OCI-LY7 (cell line): ENCODE results near the gene EFCAB10.

Source experiments
- EZH2phosphoT487 ChIP-seq: fragments of 200-600 bp; sonication (generic); IDR thresholded peaks from 2 replicates; pipeline ENCODE4 v1.6.1; 2018; ENCODE audit warnings: low read depth, borderline replicate concordance, mild to moderate bottlenecking, mixed run types, antibody characterized with exemption, low read length, moderate library complexity, mixed read lengths
- TF ChIP-seq, protein P1 (sequence below): fragments of 200-600 bp; sonication (generic); conservative IDR thresholded peaks from 2 replicates; pipeline ENCODE4 v1.5.1; 2014; ENCODE audit warnings: mild to moderate bottlenecking, antibody characterized with exemption, low read length, moderate library complexity, mixed read lengths

DNA sequence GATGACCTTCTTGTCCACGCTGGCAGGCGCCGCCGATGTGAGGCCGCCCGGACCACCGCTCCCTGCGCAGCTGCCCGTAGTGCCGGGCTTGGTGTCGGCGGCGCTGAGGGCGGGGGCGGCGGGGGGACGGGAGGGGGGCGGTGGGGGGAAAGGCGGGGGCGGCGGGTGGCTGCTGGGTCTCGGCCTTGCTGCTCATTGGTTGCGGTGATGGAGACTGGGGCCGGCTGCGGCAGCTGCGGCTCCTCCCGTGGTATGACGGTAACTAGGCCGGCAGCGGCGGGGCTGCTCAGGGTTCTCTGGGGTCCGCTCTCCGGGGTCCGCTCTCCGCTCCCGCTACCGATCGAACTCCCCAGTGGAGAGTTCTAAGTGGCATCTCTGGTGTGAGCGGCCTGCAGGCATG lies 1.8 kb upstream of the EFCAB10 start:
- TF ChIP-seq, protein P1, sequence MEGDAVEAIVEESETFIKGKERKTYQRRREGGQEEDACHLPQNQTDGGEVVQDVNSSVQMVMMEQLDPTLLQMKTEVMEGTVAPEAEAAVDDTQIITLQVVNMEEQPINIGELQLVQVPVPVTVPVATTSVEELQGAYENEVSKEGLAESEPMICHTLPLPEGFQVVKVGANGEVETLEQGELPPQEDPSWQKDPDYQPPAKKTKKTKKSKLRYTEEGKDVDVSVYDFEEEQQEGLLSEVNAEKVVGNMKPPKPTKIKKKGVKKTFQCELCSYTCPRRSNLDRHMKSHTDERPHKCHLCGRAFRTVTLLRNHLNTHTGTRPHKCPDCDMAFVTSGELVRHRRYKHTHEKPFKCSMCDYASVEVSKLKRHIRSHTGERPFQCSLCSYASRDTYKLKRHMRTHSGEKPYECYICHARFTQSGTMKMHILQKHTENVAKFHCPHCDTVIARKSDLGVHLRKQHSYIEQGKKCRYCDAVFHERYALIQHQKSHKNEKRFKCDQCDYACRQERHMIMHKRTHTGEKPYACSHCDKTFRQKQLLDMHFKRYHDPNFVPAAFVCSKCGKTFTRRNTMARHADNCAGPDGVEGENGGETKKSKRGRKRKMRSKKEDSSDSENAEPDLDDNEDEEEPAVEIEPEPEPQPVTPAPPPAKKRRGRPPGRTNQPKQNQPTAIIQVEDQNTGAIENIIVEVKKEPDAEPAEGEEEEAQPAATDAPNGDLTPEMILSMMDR = no peak
- no peak for TF ChIP-seq EZH2phosphoT487
